Natural killer cell treated with Interleukin-12 subunit alpha and Interleukin-12 subunit beta and Interleukin-15 and Interleukin-18, amount 100 ng/mL, for 72 hours (primary cell): ENCODE results near the gene AGTPBP1. TPM values are rescaled to one million over a fixed set of nuclear protein-coding genes. Genes with fewer than 3 reads are reported as not detected.
A peak's percentile ranks its signal among the peaks of the same experiment; 100 is the strongest.

Experiments used
- ATAC-seq, 2 donors: fragments of 150-1000 bp; cut with Tn5 transposase in 1 of 2; sonication (Bioruptor Pico), chemical (Tn5 transposase) in 1 of 2; 2 replicates each; pipeline ENCODE4 v1.10.0; 2021
- DNase-seq: peaks from one replicate; pipeline ENCODE4 v3.0.0; 2022; ENCODE audit warnings: low spot score
- H3K27ac Mint-ChIP-seq, 2 donors: 1 replicate in 1 of 2; 2 replicates in 1 of 2; pipeline ENCODE4 v1.8.0; 2022; ENCODE audit warnings: mixed read lengths in 2 of 2, mild to moderate bottlenecking in 1 of 2, moderate library complexity in 1 of 2
- H3K27me3 Mint-ChIP-seq, 2 donors: 1 replicate in 1 of 2; 2 replicates in 1 of 2; pipeline ENCODE4 v1.8.0; 2022; ENCODE audit warnings: mixed read lengths in 2 of 2
- H3K36me3 Mint-ChIP-seq: one replicate; pipeline ENCODE4 v1.8.0; 2022; ENCODE audit warnings: mixed read lengths
- H3K4me1 Mint-ChIP-seq, 2 donors: 1 replicate in 1 of 2; 2 replicates in 1 of 2; pipeline ENCODE4 v1.8.0; 2022; ENCODE audit warnings: low read depth in 2 of 2, mixed read lengths in 2 of 2, mild to moderate bottlenecking in 1 of 2
- H3K4me3 Mint-ChIP-seq: one replicate; pipeline ENCODE4 v1.8.0; 2022; ENCODE audit warnings: mixed read lengths
- H3K9me3 Mint-ChIP-seq: 2 replicates; pipeline ENCODE4 v1.8.0; 2022; ENCODE audit warnings: mixed read lengths
- total RNA-seq, 2 donors: library from RNA; stranded (reverse); gene quantifications; one replicate each; pipeline ENCODE4 v1.2.3, GENCODE V29; 2022

Gene AGTPBP1
- total RNA-seq, 2 donors from 2014 or later, result 41.1 to 49.6 TPM

DNA sequence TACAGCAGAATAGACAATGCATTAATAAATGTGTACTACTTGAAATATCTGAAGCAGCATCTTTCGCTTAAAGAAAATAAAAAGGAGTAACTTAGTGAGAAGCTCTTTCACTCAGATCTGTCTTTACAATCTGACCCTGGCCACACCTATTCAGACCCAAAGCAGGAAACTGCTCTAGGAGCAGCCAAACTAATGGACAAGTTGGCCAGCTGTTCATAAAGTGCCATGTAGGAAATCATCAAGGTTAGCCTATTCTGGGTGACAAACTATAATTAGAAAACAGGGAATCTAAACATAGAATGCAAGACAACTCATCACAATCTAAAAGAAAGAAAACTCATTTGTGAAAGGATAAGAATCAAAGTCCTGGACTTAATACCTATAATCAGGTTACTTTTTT lies 101.3 kb downstream of the AGTPBP1 start:
- Mint-ChIP-seq H3K27ac (no peak overlapping the region), H3K27me3 (no peaks in the 10 kb centered on the region), H3K4me1 (peaks cover 0 to 3% of the 10 kb centered on the region in 2 donors), H3K9me3 (no peaks in the 10 kb centered on the region), H3K36me3 (no peaks in the 10 kb centered on the region), H3K4me3 (no peak overlapping the region)
- DNase-seq, result no peak
- ATAC-seq, result no peak

DNA sequence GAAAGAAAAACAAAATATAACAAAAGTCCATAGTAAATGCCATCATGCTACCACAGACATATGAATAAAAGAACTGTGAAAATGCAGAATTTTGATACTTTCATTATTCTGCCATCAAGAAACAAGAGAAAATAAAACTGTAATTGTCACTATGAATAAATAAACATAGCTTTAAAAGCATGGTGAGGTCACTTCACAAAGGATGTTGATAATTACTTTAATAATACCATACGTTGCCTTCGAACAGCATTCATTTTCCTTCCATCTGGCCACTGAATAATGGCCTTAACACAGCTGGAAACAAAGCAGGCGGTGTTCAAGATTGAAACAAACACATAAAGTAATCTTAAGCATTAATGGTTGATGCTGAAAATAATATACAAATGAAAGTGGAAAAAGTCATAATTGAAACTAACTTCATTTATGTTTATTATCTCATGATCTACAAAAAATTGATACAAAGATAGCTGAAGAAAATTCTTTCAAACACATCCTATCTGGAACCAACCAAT lies 102.0 kb downstream of the AGTPBP1 start:
- no peak for DNase-seq
- no peak overlapping the region for H3K4me3 Mint-ChIP-seq

DNA sequence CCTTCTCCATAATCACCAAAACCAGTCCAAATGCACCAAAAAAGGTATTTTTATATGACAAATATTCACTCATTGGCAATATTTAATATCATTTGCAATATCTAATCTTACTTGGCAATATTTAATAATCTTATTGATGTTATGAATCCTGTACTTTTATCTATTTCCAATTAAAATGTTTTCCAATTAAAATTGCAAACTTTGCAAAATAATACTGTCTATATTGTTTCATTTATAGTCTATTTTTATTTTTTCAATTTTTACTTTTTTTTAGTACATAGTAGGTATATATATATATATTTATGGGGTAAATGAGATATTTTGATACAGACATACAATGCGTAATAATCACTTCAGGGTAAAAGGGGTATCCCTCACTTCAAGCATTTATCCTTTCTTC lies 109.9 kb downstream of the AGTPBP1 start:
- no peaks in the 10 kb centered on the region for H3K9me3 Mint-ChIP-seq
- no peaks in the 10 kb centered on the region for H3K36me3 Mint-ChIP-seq
- H3K27me3 Mint-ChIP-seq, result no peaks in the 10 kb centered on the region
- no peak overlapping the region for H3K27ac Mint-ChIP-seq
- DNase-seq (no peak), ATAC-seq (no peak)
- H3K4me3 Mint-ChIP-seq, result no peak overlapping the region
- peaks cover 0 to 12% of the 10 kb centered on the region in 2 donors for H3K4me1 Mint-ChIP-seq

More for the DNA sequence above, 102.0 kb downstream of the AGTPBP1 start:
- no peak overlapping the region for H3K27ac Mint-ChIP-seq
- peaks cover 0 to 3% of the 10 kb centered on the region in 2 donors for H3K4me1 Mint-ChIP-seq
- no peaks in the 10 kb centered on the region for H3K27me3 Mint-ChIP-seq
- no peaks in the 10 kb centered on the region for H3K36me3 Mint-ChIP-seq
- no peaks in the 10 kb centered on the region for H3K9me3 Mint-ChIP-seq
- no peak for ATAC-seq

DNA sequence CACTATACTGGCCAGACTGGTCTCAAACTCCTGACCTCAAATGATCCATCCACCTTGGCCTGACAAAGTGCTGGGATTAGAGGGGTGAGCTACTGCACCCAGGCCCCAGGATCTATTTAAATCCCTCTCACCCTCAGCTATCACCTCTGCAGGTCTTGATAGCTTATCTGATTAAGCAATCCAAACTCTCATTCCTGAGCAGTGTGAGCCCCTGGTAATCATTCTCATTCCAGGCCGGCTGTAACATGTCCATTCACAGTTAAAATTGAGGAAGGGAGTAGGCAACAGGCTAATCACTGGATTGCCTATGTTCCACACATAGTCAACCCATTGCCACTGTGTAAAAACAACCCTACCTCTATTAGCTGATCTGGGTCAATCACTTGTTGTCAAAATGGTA lies 111.1 kb downstream of the AGTPBP1 start:
- Mint-ChIP-seq H3K4me1 (peaks cover 0 to 9% of the 10 kb centered on the region in 2 donors), H3K4me3 (no peak overlapping the region), H3K27me3 (no peaks in the 10 kb centered on the region), H3K27ac (no peak overlapping the region), H3K36me3 (no peaks in the 10 kb centered on the region), H3K9me3 (no peaks in the 10 kb centered on the region)
- DNase-seq (no peak), ATAC-seq (no peak)

DNA sequence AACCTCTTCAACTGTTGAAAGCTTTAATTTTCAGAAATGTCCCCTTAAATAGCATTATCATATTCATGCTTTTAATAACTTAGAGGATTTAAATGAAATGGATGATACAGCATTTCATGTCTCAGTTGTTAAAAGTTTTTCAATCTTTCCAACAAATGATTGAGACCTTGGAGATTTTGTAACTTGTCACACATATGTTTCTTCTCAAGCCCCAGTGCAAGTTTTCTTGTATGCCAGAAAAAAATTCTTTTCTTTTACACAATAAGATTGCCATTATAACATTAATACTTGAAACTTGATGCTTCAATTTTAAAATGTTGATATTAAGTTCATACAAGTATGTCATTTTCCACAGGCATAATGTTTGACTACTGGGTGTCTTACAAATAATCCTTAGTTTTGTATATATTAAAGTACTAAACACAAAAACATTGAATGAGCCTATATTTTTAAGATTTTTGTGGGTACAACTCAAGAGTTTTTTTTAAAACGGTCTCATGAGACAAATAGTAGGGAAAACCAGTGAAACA lies 124.5 kb downstream of the AGTPBP1 start:
- H3K27ac Mint-ChIP-seq, result no peak overlapping the region
- ATAC-seq, result no peak
- no peak for DNase-seq
- no peaks in the 10 kb centered on the region for H3K36me3 Mint-ChIP-seq
- H3K4me1 Mint-ChIP-seq, result peaks cover 0 to 5% of the 10 kb centered on the region in 2 donors
- H3K4me3 Mint-ChIP-seq, result no peak overlapping the region
- no peaks in the 10 kb centered on the region for H3K27me3 Mint-ChIP-seq
- no peaks in the 10 kb centered on the region for H3K9me3 Mint-ChIP-seq

DNA sequence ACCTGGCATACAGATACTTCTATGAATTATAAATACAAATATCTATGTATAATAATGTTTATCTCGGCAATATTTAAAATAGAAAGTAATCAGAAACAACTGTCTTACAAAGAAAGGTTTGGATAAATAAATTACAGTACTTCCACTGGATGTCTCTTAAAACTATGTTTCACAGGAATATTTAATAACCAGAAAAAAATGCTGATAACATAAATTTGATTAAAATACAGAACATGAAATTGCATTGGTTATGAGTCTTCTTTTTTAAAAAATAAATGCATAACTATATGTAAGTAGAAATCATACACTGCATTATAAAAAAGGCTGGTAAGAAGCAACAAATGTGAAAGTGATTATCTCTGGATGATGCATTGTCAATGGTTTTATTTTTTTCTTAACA lies 126.0 kb downstream of the AGTPBP1 start:
- ATAC-seq, result no peak
- no peaks in the 10 kb centered on the region for H3K9me3 Mint-ChIP-seq
- no peak for DNase-seq
- no peaks in the 10 kb centered on the region for H3K36me3 Mint-ChIP-seq
- no peak overlapping the region for H3K4me3 Mint-ChIP-seq
- no peaks in the 10 kb centered on the region for H3K4me1 Mint-ChIP-seq
- H3K27ac Mint-ChIP-seq, result no peak overlapping the region
- H3K27me3 Mint-ChIP-seq, result no peaks in the 10 kb centered on the region

DNA sequence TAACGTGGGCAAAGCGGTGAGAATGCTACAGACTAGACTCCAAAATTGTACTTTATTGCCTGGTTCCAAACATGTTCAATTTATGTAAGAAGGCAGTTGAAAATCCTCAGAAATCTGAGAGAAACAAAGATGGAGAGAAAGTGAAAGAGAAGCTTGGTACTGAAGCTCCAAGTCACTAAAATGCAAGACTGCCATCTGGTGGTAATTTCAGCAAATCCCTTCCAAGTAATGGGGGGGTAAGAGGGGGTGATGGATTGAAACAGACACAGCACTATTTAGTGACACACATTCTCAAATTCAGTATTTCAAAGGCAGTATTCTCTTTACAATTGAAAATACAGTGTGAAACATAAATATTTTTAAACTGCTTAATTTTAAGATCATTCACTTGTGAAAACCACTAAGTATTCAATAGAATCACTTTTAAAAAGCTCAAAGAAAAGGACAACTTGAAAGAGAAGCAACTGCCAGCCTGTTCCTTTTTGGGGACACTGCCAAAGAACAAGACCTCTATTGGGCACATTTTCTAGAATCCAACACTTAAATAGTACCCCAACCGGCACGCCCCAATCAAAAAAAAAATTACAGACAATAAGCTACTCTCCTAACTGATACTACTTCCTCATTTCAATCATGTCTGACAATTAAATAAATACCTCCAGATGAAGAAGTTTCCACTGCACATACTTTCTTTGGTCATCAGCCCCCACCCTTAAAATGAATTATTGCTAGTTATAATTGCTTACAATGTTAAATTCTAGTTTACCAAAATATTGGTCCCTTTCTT lies 131.5 kb downstream of the AGTPBP1 start:
- Mint-ChIP-seq H3K27me3 (no peaks in the 10 kb centered on the region), H3K27ac (peak overlapping the region; percentile 48 to 63), H3K4me3 (peak overlapping the region; percentile 23), H3K4me1 (peaks cover 5 to 8% of the 10 kb centered on the region in 2 donors), H3K9me3 (no peaks in the 10 kb centered on the region), H3K36me3 (peaks cover under 1% of the 10 kb centered on the region)
- ATAC-seq, result peak; percentile 70 to 82
- DNase-seq, result peak; percentile 65

DNA sequence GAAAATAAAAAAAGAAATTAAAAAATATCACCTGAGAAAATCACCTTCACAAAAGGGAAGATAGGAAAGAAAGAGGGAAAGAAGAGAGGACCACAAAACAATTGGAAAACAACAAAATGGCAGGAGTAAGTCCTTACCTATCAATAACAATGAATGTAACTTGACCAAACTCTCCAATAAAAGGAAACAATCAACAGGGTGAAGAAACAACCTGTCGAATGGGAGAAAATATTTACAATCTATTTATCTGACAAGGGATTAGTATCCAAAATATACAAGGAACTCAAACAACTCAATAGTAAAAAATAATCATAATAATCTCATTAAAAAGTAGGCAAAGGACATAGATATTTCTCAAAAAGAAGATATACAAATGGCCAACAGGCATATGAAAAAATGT lies 135.8 kb downstream of the AGTPBP1 start:
- Mint-ChIP-seq H3K27me3 (no peaks in the 10 kb centered on the region), H3K9me3 (no peaks in the 10 kb centered on the region), H3K27ac (no peak overlapping the region), H3K36me3 (peaks cover 9% of the 10 kb centered on the region), H3K4me3 (no peak overlapping the region), H3K4me1 (peaks cover 30 to 43% of the 10 kb centered on the region in 2 donors)
- DNase-seq (no peak), ATAC-seq (no peak)

DNA sequence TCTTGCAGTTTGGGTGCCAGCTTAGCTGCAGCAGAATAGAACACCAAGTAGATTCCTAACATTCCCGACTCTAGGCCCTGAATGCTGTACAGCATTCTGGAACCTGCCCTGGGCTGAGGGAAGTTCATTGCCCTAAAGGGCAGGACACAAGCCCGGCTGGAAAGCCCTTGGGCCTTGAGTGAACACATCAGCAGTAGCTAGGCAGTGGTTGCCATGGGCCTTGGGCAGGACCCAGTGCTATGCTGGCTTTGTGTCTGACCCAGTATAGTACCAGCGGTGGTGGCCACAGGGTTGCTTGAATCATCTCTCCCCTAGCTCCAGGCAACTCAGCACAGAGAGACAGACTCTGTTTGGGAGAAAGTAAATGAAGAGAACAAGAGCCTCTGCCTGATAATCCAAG lies 137.8 kb downstream of the AGTPBP1 start:
- no peak for DNase-seq
- Mint-ChIP-seq H3K4me3 (no peak overlapping the region), H3K4me1 (peaks cover 36 to 51% of the 10 kb centered on the region in 2 donors), H3K27ac (no peak overlapping the region), H3K36me3 (peaks cover 9% of the 10 kb centered on the region), H3K27me3 (no peaks in the 10 kb centered on the region), H3K9me3 (no peaks in the 10 kb centered on the region)
- peak in 1 of 2 donors; percentile 46 for ATAC-seq

DNA sequence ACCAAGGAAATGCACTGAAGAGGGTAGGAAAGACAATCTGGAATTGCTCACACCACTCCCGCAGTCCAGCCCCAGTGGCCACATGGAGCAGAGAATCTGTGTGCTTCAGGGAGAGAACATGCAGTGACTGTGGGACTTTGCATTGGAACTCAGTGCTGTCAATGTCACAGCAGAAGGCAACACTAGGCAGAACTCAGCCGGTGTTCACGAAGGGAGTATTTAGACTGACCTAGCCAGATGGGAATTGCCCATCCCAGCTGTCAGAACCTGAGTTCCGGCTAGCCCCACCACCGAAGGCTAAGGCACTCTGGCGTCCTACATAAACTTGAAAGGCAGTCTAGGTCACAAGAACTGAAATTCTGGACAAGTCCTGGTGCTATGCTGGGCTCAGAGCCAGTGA lies 139.0 kb downstream of the AGTPBP1 start:
- H3K27me3 Mint-ChIP-seq, result no peaks in the 10 kb centered on the region
- no peak for DNase-seq
- H3K4me3 Mint-ChIP-seq, result no peak overlapping the region
- H3K27ac Mint-ChIP-seq, result peak overlapping the region in 1 of 2 donors; percentile 24
- no peak for ATAC-seq
- H3K9me3 Mint-ChIP-seq, result no peaks in the 10 kb centered on the region
- peaks cover 40 to 51% of the 10 kb centered on the region in 2 donors for H3K4me1 Mint-ChIP-seq
- peaks cover 9% of the 10 kb centered on the region for H3K36me3 Mint-ChIP-seq

DNA sequence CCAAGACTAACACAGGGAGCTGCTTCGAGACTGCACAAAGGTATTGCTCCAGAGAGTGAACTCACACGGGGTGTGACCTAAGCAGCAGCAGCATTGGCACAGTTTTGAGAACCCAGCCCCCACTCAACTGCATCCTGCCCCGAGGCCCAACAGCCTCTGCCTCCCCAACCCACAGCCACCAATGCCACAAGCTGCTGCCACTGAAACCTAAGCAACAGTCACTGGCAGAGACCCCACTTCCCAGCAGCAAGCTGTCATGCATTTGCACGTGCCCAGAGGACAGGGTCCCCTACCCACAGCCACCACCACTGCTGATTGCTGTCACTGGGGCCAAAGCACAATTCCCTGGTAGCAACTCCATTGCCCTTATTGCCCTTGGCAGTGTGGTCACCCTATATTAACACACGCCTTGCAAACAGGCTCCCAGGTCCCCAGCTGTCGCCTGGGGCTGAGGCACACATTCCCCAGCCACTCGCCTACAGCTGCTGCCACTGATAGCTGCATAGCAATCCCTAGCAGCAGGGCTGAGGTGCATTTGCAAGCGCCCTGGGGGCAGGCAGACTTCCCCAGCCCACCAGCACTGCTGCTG lies 141.0 kb downstream of the AGTPBP1 start:
- Mint-ChIP-seq H3K4me3 (peak overlapping the region; percentile 13), H3K4me1 (peaks cover 40 to 51% of the 10 kb centered on the region in 2 donors), H3K27me3 (no peaks in the 10 kb centered on the region), H3K36me3 (peaks cover 9% of the 10 kb centered on the region), H3K27ac (no peak overlapping the region), H3K9me3 (no peaks in the 10 kb centered on the region)
- peak; percentile 80 to 90 for ATAC-seq
- peak; percentile 68 for DNase-seq

DNA sequence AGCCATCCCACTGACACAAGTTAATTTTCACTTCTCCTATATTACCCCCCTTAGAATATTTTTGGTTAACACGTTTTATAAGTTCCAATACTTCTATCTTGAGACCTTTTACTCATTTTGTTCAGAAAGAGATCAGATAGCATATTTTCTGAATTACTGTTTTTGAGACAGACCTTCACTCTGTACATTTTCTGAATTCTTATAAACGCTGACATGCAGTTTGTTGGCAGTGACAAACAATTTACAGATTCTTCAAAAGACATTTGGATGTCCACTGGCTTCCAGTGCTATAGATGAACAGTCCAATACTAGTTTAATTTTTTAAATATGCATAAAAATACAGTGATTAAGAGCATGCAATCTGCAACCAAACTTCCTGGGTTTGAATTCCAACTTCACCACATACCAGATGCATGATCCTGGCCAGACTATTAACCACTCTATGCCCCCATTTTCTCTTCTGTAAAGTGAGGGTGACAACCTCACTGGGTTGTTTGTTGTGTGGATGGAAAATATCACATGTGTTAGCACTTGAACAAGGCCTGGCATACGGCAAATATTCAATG lies 142.1 kb downstream of the AGTPBP1 start:
- H3K4me1 Mint-ChIP-seq, result peaks cover 39 to 44% of the 10 kb centered on the region in 2 donors
- no peak for ATAC-seq
- no peak for DNase-seq
- no peak overlapping the region for H3K4me3 Mint-ChIP-seq
- H3K9me3 Mint-ChIP-seq, result no peaks in the 10 kb centered on the region
- H3K27me3 Mint-ChIP-seq, result no peaks in the 10 kb centered on the region
- peaks cover 5% of the 10 kb centered on the region for H3K36me3 Mint-ChIP-seq
- no peak overlapping the region for H3K27ac Mint-ChIP-seq

DNA sequence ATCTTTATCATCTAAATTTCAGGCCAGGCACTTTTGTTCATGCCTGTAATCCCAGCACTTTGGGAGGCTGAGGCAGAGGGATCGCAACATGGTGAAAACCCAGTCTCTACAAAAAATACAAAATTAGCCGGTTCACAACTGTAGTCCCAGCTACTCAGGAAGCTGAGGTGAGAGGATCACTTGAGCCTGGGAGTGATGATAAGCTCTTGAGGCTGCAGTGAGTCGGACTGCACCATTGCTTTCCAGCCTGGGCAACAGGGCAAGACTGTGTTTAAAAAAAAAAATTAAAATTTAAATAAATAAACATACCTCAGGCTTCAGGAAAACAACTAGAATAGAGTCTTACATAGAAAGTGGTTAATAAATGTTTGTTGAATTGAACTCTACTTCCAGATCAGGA lies 147.4 kb downstream of the AGTPBP1 start:
- DNase-seq, result no peak
- H3K4me1 Mint-ChIP-seq, result peaks cover 2 to 9% of the 10 kb centered on the region in 2 donors

DNA sequence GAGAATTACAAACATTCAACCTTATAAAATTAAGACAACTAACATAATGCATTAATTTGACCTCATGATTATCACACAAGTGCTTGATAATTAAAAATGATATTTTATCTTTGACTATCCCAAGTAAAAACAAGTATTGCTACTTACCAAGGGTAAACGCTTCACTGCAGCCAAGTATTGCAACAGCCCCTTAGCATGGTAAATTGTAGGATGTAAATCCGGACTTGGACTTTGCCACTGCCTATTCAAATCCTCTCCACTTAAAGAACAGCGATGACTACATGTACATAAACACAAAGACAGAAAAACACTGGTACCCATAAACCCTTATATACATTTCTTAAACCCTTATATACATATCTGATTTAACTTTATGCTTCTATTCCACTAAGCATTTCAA lies 155.1 kb downstream of the AGTPBP1 start:
- peaks cover 0 to 3% of the 10 kb centered on the region in 2 donors for H3K4me1 Mint-ChIP-seq
- peaks cover 5% of the 10 kb centered on the region for H3K36me3 Mint-ChIP-seq
- DNase-seq (no peak), ATAC-seq (no peak)
- no peaks in the 10 kb centered on the region for H3K9me3 Mint-ChIP-seq
- H3K27ac Mint-ChIP-seq, result no peak overlapping the region
- H3K4me3 Mint-ChIP-seq, result no peak overlapping the region
- no peaks in the 10 kb centered on the region for H3K27me3 Mint-ChIP-seq

More for the DNA sequence above, 147.4 kb downstream of the AGTPBP1 start:
- no peak for ATAC-seq
- Mint-ChIP-seq H3K4me3 (no peak overlapping the region), H3K27ac (peak overlapping the region in 1 of 2 donors; percentile 31), H3K27me3 (no peaks in the 10 kb centered on the region), H3K9me3 (no peaks in the 10 kb centered on the region), H3K36me3 (peaks cover 8% of the 10 kb centered on the region)
